HCT116 (cell line): ENCODE data around the gene ALDH4A1. TPM values are rescaled to one million over a fixed set of nuclear protein-coding genes. Genes with fewer than 3 reads are reported as not detected.

Source experiments
- ATAC-seq: fragments of 200-7000 bp; cut with Tn5 transposase; 2 replicates; pipeline ENCODE4 v1.9.1; 2020; ENCODE audit warnings: mild to moderate bottlenecking, moderate library complexity
- BruUV-seq: library from RNA; stranded (reverse); fragments of 400-500 nt; replicated peaks from 2 replicates; lab custom pipeline; 2021; lab: Mats Ljungman, UMichigan
- CTCF ChIA-PET: fragments of 300-600 bp; sonication (Branson Sonifier 250); formaldehyde crosslinking; loops from one replicate; lab custom pipeline; 2021; ENCODE audit warnings: antibody characterized with exemption; lab: Charles Lee
- POLR2A ChIA-PET: fragments of 300-600, 350-600 bp; sonication (Branson Sonifier 250); formaldehyde crosslinking; loops from one replicate; lab custom pipeline; 2021; ENCODE audit warnings: antibody characterized with exemption; lab: Charles Lee
- RAD21 ChIA-PET, 2 experiments: fragments of 300-600 bp; sonication (Branson Sonifier 250); formaldehyde crosslinking; loops; one replicate each; lab custom pipeline; 2023; ENCODE audit warnings: low total read pairs in 2 of 2; ENCODE audit not compliant: uncharacterized antibody in 2 of 2, unreplicated experiment in 2 of 2, low non-redundant PET in 1 of 2; lab: Charles Lee
- DNase-seq: peaks from one replicate; pipeline ENCODE4 v3.0.0-alpha.2; 2010; ENCODE audit warnings: low read depth, low spot score
- H2AFZ ChIP-seq: fragments of 200-600 bp; shearing (Covaris generic), sonication (generic); 2 replicates; pipeline ENCODE4 v1.6.1; 2017; ENCODE audit warnings: low read depth, mixed run types, mixed read lengths, antibody characterized with exemption, low read length; ENCODE audit not compliant: poor library complexity, severe bottlenecking
- H3K27ac ChIP-seq: 2 replicates; pipeline ENCODE4 v1.5.1; 2012; ENCODE audit warnings: low read depth, low read length
- H3K27me3 ChIP-seq: fragments of 200-600 bp; sonication (generic); 2 replicates; pipeline ENCODE4 v1.6.1; 2016; ENCODE audit warnings: mixed run types, low read length, mixed read lengths; ENCODE audit not compliant: insufficient read depth
- H3K36me3 ChIP-seq, 2 experiments: fragments of 200-500 bp in 1 of 2; fragments of 200-600 bp in 1 of 2; sonication (Bioruptor generic) in 1 of 2; sonication (generic) in 1 of 2; 2 replicates each; pipeline versions ENCODE4 v1.5.1 to v1.6.1; 2014 to 2016; ENCODE audit warnings: low read length in 2 of 2, inconsistent platforms in 1 of 2, mixed read lengths in 1 of 2, mixed run types in 1 of 2; ENCODE audit not compliant: insufficient read depth in 2 of 2, control insufficient read depth in 1 of 2
- H3K4me1 ChIP-seq, 2 experiments: fragments of 200-600 bp in 1 of 2; sonication (generic) in 1 of 2; 2 replicates each; pipeline versions ENCODE4 v1.5.1 to v1.6.1; 2012 to 2017; ENCODE audit warnings: low read length in 2 of 2, inconsistent platforms in 1 of 2, mild to moderate bottlenecking in 1 of 2, mixed read lengths in 1 of 2, mixed run types in 1 of 2, moderate library complexity in 1 of 2; ENCODE audit not compliant: insufficient read depth in 2 of 2, control insufficient read depth in 1 of 2
- H3K4me2 ChIP-seq: fragments of 200-600 bp; sonication (generic); 2 replicates; pipeline ENCODE4 v1.6.1; 2017; ENCODE audit warnings: mixed run types, low read length, mixed read lengths
- H3K4me3 ChIP-seq, 2 experiments: fragments of 200-600 bp in 1 of 2; sonication (generic) in 1 of 2; replicated peaks in 1 of 2; 2 replicates each; pipeline ENCODE4 v1.5.1; 2011 to 2016; ENCODE audit warnings: low read length in 2 of 2, control low read depth in 1 of 2, low read depth in 1 of 2, mild to moderate bottlenecking in 1 of 2, mixed read lengths in 1 of 2, mixed run types in 1 of 2
- H3K79me2 ChIP-seq: fragments of 200-600 bp; sonication (generic); 2 replicates; pipeline ENCODE4 v1.6.1; 2017; ENCODE audit warnings: mild to moderate bottlenecking, mixed run types, low read length, moderate library complexity, mixed read lengths; ENCODE audit not compliant: insufficient read depth
- H3K9ac ChIP-seq: fragments of 200-600 bp; sonication (generic); 2 replicates; pipeline ENCODE4 v1.6.1; 2016; ENCODE audit warnings: low read length, mixed read lengths
- H3K9me2 ChIP-seq: fragments of 200-600 bp; sonication (generic), shearing (Covaris generic); 2 replicates; pipeline ENCODE4 v1.6.1; 2017; ENCODE audit warnings: mixed run types, mild to moderate bottlenecking, moderate library complexity; ENCODE audit not compliant: insufficient read depth
- H3K9me3 ChIP-seq, 2 experiments: fragments of 200-500 bp in 1 of 2; fragments of 200-600 bp in 1 of 2; sonication (Bioruptor generic) in 1 of 2; sonication (generic) in 1 of 2; 2 replicates each; pipeline ENCODE4 v1.6.1; 2014 to 2017; ENCODE audit warnings: low read length in 2 of 2, mixed read lengths in 2 of 2, inconsistent platforms in 1 of 2, low read depth in 1 of 2, mild to moderate bottlenecking in 1 of 2, mixed run types in 1 of 2, moderate library complexity in 1 of 2; ENCODE audit not compliant: control insufficient read depth in 1 of 2, insufficient read depth in 1 of 2
- H4K20me1 ChIP-seq: fragments of 200-600 bp; sonication (generic), shearing (Covaris generic); 2 replicates; pipeline ENCODE4 v1.6.1; 2017; ENCODE audit warnings: mixed run types, mild to moderate bottlenecking, moderate library complexity; ENCODE audit not compliant: insufficient read depth
- ELF1 ChIP-seq: IDR thresholded peaks from 2 replicates; pipeline ENCODE4 v1.6.1; 2012; ENCODE audit warnings: low read depth, borderline replicate concordance
- EZH2 ChIP-seq: fragments of 200-600 bp; sonication (generic); IDR thresholded peaks from 2 replicates; pipeline ENCODE4 v1.6.1; 2017; ENCODE audit warnings: antibody characterized with exemption, mixed run types
- EZH2phosphoT487 ChIP-seq: fragments of 200-600 bp; IDR thresholded peaks from 2 replicates; pipeline ENCODE4 v1.6.1; 2018; ENCODE audit warnings: antibody characterized with exemption, borderline replicate concordance
- FOSL1 ChIP-seq: IDR thresholded peaks from 2 replicates; pipeline ENCODE4 v1.6.1; 2012; ENCODE audit warnings: low read depth
- JUND ChIP-seq: IDR thresholded peaks from 2 replicates; pipeline ENCODE4 v1.6.1; 2012
- POLR2A ChIP-seq: IDR thresholded peaks from 2 replicates; pipeline ENCODE4 v1.7.0; 2011; ENCODE audit warnings: borderline replicate concordance; ENCODE audit not compliant: insufficient read depth, insufficient read length; ENCODE audit errors: extremely low read depth
- RAD21 ChIP-seq: IDR thresholded peaks from 2 replicates; pipeline ENCODE4 v1.6.1; 2012; ENCODE audit warnings: low read depth, mild to moderate bottlenecking
- REST ChIP-seq: IDR thresholded peaks from 2 replicates; pipeline ENCODE4 v1.6.1; 2012; ENCODE audit warnings: low read depth
- SIN3A ChIP-seq: IDR thresholded peaks from 2 replicates; pipeline ENCODE4 v1.6.1; 2012; ENCODE audit warnings: low read depth
- ZBTB33 ChIP-seq: IDR thresholded peaks from 2 replicates; pipeline ENCODE4 v1.6.1; 2011; ENCODE audit warnings: mild to moderate bottlenecking, low read length, moderate library complexity; ENCODE audit not compliant: insufficient replicate concordance; ENCODE audit errors: extremely low read depth
- ZFX ChIP-seq: fragments of 450-650 bp; IDR thresholded peaks from 2 replicates; pipeline ENCODE4 v1.6.1; 2017
- ZNF274 ChIP-seq: fragments of 200-500 bp; sonication (Bioruptor generic); IDR thresholded peaks from 2 replicates; pipeline ENCODE4 v1.6.1; 2014; ENCODE audit warnings: mild to moderate bottlenecking, low read depth, low read length, inconsistent platforms
- intact Hi-C: fragments of 100-400 bp; cut with micrococcal nuclease; formaldehyde crosslinking; loops from 2 replicates; pipeline ENCODE4 v1.10.0; 2022
- total RNA-seq: library from RNA; stranded (reverse); gene quantifications from one replicate; pipeline ENCODE4 v1.2.1, GENCODE V29; 2021; ENCODE audit not compliant: unreplicated experiment
- TF ChIP-seq, protein P1 (sequence below): IDR thresholded peaks from 2 replicates; pipeline ENCODE4 v1.6.1; 2012

Gene ALDH4A1
- total RNA-seq, 1 experiment from 2014 or later, result 12.6 TPM

DNA sequence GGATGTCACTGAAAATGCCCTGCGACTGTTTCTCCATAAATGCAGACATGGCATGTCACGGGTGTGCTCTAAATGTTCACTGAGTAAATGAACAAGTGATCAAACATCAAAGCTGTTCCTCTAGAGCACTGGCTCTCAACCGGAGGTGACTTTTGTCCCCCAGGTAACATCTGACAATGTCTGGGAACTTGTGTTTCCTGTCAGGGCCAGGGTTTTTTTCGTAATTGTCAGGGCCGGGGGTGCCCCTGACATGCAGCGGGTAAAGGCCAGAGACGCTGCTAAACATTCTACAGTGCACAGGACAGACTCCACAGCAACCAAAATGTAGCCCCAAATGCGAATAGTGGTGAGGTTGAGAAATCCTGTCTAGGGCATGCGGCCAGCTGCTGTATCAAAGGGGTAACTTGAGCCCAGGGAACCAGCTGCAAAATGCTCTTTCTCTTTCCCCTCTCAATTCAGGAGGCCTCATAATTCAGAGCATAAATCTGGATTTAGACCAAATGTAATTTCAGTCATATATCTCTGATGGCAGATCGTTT is 2.0 kb downstream of the ALDH4A1 start:
- H3K36me3 ChIP-seq, result no peaks in the 10 kb centered on the region
- RAD21 ChIA-PET, result no interaction called here
- BruUV-seq, result no TSS peak
- no peak overlapping the region for H3K27ac ChIP-seq
- no peaks in the 10 kb centered on the region for H3K9me2 ChIP-seq
- H3K27me3 ChIP-seq, result no peaks in the 10 kb centered on the region
- TF ChIP-seq ELF1 (no peak), ZFX (no peak), EZH2phosphoT487 (no peak), SIN3A (no peak), ZNF274 (no peak), POLR2A (no peak), RAD21 (no peak), EZH2 (no peak), REST (no peak), ZBTB33 (no peak), FOSL1 (no peak), JUND (no peak)
- TF ChIP-seq, protein P1, sequence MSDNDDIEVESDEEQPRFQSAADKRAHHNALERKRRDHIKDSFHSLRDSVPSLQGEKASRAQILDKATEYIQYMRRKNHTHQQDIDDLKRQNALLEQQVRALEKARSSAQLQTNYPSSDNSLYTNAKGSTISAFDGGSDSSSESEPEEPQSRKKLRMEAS, result no peak
- intact Hi-C loops, result loop anchor here (5.0 to 10.0 kb wide), 2 partner anchors 112 to 754 kb away; no protein-coding TSS in a partner anchor
- no peak overlapping the region for H3K9ac ChIP-seq
- H3K9me3 ChIP-seq, result no peaks in the 10 kb centered on the region
- no peak for ATAC-seq
- DNase-seq, result no peak
- POLR2A ChIA-PET, result no interaction called here
- no peaks in the 10 kb centered on the region for H4K20me1 ChIP-seq
- H3K4me3 ChIP-seq, result no peak overlapping the region
- CTCF ChIA-PET, result interaction anchor here (1.4 to 1.9 kb wide), 2 partner anchors 13 to 303 kb away, joined by 4 to 8 read pairs; no protein-coding TSS in a partner anchor
- no peaks in the 10 kb centered on the region for H3K79me2 ChIP-seq
- H2AFZ ChIP-seq, result no peak overlapping the region
- no peak overlapping the region for H3K4me2 ChIP-seq
- H3K4me1 ChIP-seq, result peaks cover 12 to 18% of the 10 kb centered on the region in 2 experiments
